NCI-H187 (cell line): ENCODE results near the gene FGF8.
A peak's percentile ranks its signal among the peaks of the same experiment; 100 is the strongest.

ENCODE experiments used
- DNase-seq, 2 experiments: peaks; one replicate each; lab custom pipeline; 2025; lab: John Stamatoyannopoulos, UW

FGF8 gene

DNA sequence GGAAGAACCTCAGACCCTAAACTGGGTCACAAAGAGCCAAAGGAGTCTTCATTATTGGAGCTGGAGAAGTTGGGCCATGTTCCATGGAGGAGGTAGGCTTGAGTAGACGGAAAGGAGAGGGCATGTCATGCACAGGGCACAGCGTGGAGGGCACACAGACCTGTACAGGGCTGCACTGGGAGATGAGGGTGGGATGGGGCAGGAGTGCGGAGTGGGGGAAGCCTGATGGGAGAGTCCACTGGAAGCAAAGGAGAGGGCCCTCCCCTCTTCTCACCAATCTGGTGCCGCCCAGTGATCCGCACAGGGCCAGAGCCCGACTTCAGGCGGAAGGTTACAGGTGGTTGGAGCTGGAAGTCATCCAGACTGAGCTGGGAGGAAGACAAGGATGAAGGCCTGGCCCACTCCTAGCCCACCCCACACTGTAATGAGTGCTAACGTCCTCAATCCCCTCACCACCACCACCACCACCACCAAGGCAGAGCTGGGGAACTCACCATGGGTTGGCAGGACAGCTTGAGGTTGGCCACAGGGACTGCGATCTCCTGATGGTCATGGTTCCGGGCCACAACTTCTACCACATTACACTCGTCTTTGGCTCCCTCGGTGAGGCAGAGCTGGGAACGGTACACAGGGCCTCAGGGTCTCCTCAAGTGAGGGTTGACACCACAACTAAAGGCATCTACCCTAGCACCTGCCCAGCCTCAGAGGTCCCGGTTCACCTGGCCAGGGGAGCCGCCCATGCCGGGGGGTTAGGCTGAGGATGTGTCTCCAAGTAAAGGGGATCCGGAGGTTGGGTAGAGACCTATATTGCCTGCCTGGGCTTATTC, 6.3 kb upstream of the FGF8 start:
- DNase-seq = no peak

DNA sequence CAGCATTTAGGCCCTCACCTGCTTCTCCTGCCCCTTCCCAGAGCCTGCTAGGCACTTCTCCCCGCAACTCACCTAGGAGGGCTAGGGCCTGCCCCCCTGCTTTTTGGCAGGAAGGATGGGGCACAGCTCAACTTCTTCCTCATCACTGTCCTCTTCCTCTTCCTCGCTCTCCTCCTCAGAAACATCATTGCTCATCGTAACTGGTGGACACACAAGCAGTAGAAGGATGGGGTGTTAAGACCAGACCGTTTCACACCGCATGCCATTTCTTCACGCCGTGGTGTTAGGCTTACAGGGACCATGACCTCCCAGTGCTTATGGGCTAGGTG, 5.7 kb upstream of the FGF8 start:
- no peak for DNase-seq

DNA sequence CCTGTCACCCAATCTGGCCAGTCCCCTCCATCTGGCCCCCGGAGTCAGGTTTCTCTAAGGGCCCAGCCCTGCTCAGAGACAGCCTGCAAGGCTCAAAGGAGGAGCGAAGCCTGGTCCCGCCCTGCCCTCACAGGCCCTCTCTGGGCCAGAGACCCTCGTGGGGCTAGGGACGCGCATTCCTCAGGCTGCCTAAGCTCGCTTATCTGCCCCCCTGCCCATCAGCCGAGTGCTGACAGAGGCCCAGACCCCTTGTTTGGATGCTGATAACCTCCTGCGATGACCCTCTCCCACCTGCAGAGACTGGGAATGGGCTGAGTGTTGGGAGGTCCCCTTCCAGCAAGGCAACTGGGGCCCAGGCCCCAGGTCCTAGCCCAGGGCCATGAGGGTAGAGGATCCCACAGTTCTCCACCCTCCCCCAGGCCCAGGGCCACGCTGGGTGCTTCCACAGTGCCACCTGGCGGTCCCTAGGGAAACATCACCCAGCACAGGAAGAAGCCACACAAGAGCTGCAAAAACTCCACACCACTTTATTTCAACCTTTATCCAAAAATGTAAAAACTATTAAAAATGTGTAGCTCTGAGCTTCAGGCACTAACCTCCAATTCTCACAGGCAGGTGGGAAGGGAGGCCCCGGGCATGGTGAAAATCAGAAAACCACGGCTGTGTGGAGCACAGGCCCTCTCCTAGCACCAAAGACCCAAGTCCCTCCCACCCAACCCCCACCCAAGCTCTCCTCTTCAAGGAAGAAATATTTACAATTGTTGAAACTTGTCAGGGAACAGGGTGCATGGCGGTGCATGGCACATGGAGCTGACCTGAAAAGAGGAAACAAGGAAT, 5.1 kb upstream of the FGF8 start:
- no peak for DNase-seq

DNA sequence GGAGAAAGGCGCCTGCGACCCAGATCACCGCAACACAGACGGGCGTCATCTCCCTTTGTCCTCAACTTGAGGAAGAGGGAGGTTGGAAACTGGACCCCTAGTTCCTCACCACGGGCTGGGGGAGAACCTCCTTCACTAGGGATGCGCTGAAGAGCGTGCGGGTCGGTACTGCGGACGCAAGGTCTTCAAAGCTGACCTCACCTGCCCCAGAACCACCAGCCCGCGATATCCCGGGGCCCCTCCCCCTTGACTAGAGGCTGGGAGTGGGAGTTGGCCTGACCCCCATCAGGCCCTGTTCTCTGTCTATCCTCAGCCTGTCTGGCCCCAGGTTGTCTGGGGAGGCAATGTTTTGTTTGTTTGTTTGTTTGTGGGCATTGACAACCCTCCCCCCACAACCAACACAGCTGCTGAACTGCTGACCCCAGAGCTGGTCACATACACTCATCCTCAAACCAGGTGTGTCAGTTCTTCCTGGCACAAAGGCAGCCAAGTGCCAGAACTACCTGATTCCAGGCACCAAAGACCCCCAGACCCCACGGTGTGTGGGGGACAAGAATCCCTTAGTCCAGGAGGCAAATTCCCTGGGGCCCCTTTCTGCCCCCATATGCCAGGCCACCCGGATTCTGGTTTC, 4.4 kb upstream of the FGF8 start:
- no peak for DNase-seq

DNA sequence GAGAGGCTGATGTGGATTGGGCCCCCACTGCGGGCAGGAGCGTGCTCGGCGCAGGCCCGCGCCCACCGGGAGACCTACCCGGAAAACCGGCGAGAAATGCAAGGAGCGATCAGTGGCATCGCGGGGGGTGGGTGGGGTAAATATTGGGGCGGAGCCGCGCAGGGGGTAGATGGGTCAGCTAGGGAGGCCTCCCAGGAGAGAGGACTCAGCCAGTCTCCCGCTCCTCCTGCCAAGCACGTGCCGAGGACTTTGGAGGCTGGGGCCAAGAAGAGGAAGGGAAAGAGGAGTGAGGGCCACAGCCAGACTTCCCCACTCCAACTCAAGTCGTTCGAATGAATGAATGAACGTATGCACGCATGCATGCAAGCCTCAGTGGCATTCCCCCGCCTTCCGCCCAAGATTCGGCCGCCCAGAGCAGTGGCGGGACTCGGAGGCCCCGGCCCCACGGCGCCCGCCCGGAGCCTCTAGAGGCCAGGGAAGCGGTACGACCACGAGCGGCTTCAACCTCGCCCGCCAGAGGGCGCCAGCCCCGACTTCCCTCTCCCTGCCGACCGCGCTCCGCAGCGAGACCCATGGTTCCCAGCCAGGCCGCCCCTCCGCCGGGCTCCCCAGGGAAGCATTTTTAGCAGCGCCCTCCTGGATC, 3.8 kb upstream of the FGF8 start:
- DNase-seq = peak in 1 of 2 experiments; percentile 37

DNA sequence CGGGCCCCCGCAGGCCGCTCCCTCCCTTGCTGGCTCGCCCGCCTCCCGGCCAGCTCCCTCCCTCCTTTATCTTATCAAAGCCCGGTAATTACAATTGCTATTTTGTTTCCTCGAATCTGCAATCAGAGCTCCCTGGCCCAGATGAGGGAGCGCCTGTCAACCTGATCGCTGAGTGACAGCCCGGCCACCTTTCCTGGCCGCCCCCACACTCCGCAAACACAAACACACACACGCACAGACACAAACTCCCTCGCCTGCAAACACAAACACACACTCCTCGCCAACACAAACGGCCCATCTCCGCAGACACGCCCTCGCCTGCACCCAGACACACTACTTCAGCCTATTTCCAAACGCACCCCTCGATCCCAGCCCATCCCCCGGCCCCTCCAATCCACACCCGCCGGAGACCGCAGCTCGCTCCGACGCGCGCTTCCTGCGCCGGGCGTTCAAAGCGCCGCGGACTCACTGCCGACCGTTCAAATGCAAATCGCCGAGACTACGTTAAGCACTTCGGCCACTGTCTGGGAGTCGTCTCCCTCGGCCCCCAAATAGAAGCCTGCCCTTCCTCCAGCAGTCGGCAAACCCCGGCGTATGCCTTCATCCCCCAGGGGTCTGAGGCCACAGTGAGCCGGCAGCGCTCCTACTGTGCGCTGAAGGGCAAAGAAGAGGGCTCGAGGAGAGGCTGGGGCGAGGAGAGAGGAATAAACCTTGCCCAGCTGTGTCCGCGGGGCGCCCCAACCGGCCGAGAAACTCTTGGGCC, 3.0 kb upstream of the FGF8 start:
- DNase-seq = no peak

DNA sequence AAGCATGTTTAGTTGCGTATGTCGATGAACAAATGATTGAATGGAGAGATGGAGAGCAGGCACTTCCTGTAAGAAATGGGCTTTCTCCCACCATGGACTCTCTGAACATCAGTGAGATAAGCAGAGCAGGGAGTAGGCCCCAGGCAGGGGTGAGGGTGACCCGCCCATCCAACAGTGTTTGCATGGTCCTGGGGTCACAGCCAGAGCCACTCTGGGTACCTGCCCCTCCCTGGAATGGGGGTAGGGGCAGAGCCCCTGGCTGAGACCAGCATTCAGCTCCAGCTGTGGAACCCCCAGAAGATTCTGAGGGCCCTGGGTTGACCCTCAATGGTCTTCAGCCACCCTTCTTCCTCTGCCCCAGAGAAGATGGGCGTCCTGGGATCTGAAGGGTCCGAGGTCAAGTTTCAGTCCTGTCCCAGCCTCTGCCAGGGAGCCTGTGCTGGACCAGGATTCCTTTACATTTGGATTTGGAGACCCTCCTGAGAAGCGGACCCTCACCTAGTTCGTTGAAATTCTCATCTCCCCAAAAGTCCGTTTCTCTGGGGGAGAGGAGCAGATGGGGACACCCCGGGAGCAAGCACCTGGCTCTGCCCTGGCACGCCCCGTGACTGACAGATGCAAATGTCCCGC, 2.4 kb upstream of the FGF8 start:
- no peak for DNase-seq

DNA sequence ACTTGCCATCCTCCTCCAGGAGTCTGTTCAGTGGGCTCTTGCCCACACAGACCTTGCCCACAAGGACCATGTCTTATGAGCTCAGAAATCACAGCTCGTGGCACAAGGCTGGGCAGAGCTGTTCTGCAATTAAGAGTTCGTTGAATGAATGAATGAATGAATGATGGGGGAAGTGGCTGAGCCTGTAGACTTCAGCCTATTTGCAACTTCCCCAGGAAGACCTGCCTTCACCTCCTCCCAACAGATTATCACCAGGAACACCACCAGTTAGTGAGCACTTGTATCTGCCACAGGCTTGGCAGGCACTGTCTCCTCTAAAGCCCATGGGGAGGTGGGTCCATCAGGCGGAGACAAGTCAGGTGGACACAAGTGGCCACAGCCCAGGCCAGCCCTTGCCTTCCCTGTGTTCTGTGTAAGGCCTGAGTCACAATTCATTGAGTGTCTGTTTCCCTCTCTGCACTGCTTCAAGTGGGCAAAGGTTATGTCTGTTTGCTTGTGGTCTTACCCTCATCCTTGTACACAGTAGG, 1.8 kb upstream of the FGF8 start:
- DNase-seq = no peak

DNA sequence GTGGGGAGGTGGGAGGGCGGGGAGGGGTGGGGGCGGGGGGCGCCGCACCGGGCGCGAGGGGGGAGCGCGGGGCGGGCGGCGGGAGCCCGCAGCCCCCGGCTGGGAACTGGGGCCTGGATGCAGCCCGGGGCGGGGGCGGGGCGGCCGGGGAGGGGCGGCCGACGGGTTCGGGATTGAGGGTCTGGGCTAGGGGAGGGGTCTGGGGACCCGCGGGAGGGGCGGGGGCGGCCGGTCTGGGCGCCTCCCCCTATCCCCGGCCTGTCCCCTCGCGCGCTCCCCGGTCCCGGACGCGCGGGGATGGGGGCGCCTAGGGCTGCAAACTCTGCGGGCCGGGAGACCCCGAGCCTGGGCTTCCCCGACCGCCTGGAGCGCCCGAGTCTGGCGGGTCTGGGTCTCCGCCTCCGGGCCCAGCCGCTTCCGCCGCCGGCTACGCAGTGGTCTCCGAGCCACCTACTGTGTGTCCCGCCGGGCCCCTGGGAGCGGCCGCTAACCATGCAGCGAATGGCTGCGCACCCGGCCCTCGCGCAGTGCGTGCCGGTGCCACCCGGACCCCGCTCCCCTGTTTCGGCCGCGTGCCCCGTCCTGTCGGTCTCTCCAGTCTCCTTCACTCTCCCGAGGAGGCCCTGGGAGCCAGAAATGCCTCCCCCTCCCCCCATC, 375 bp upstream of the FGF8 start:
- DNase-seq = no peak

DNA sequence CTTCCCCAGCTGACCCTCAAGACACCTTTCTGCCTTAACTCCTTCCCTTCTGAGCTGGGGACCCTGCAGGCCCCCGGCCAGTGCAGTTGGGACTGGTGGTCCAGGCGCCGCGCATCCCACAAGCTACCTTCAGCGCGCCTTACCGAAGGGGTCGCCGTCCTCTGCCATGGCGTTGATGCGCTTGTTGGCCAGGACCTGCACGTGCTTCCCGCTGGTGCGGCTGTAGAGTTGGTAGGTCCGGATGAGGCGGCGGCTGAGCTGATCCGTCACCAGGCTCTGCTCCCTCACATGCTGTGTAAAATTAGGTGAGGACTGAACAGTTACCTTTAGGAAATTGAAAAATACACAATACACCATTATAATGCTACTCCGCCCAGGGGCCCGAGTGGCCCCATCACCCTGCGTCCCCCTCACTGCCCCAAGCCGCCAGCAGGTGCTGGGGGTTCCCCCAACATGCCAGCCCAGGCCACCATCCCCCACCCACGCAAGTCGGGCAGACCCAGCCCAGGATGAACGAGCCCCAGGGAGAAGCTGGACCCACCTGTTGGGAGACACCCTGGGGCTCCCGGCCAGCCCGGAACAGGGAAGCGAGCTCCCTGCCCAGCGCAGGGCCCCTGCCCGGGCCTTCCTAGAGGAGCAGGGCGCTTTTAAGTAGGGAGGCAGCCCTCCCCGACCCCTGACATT, 1.2 kb downstream of the FGF8 start:
- no peak for DNase-seq

DNA sequence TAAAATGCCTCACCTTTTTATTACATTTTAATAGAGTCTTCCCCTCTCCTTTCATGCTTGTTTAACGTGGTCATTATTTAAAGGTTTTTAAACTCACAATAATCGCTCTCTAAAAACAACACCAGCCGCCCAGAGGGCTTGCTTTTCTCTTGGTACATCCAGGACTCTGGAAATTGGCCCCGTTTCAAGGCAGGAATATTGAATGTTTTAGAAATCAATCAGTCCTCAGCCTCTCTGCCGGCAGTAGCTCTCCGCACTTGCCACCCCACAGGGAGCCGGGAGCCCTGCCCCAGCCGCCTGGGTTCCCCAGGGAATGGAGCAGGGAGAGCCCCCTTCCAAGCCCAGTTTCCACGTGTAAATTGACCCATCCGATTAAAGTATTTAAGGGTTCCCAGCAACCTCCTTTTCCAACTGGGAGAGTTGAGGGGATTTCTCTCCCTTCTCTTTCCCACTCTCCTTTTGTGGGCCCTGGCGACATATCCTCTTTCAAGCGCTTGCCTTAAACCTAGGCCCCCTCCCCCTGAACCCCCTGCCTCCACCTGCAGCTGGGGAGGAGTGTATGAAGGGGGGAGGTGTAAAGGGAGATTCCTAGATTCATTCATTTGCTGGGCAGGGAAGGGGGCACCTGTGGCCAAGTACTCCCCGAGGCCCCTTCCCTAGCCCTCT, 1.9 kb downstream of the FGF8 start:
- DNase-seq = no peak

DNA sequence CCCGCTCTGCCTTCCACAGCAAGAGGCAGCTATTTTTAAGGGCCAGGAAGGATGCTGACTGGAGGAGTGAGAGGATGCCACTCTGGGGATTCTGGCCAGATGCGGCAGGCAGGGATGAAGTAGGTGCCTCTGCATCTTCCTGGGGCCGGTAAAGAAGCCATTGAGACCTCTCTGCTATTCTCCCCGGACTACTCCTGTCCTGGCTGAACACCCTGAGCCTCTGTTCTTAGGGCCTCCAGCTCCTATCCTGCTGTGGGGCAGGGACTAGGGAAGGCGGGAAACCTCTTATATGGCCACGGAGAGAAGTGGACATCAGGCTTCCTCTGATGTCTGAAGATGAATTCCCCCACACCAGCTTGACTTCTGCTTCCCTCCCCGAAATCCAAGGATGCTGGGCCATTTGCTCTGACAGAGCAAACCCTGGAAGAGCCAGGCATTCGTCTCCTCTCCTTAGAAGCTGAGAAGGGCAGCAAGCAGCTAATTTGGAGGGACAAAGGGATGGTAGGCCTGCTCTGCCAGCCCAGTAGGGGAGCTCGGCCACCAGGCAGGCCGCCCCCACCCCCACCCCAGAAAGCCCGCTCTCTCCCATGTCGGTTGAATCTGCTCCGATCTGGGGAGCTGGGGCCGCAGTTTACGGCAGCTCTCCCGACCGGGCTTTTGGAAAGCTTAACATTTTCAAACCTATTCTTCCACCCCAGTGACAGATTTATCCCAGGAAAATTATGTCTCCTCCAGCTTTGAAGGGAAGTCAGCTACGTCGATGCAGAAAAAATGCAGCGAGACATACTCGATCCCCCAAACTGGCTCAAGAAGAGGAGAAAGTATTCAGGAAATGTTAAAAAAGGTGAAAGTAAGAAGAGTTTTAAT, 2.8 kb downstream of the FGF8 start:
- no peak for DNase-seq

DNA sequence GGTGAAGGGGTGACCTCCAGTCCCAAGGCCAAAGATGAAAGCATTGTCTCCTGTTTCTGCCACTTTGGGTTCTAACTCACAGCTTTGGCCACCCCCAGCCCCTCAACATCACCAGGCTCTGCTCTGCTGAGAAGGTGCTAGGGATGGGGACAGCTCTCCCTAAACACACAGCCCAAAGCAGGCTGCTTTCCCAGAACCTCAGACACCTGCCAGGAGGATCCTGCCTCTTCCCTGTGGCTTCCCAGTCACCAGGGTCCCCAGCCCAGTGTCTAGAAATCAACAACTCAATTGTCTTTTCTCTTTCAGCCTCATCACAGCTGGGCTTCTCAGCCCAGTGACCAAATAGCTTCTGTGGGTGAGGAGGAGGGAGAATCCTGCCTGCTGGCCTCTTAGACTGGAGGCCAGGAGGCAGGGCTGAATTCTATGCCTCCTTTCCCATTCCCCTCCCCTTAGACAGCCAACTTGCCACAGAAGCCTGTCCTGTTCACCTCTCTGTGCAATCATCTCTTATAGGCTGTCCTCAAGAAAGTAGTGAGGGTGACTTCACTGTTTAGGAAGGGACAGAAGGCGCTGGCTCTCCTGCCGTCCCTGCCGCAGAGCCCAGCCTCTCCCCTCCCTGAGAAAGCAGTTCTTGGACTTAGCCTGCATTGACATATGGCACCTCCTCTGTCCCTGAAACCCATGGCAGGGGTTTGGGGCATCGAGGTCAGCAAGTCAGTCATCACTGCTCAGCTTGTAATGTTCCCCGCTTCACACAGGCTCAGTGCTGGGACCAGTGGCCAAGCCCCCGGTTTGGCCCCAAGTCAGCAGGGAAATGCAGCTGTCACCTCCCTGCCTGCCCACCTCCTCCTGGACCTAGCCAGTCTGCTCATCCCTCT, 3.7 kb downstream of the FGF8 start:
- DNase-seq = no peak

DNA sequence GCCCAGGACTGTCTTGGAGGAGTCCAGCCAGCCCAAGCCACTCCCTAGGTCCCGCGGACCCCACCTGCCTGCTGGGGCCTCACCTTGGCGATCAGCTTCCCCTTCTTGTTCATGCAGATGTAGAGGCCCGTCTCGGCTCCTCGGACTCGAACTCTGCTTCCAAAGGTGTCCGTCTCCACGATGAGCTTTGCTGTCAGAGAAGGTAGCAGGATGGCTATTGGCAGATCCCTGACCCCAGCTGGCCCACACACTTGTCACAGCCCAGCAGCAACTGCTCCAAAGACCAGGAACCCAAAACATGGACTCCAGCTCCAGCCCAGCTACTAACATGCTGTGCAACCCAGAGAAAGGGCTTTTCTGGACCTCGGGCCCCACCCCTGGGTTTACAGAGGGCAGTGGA, 4.5 kb downstream of the FGF8 start:
- no peak for DNase-seq

DNA sequence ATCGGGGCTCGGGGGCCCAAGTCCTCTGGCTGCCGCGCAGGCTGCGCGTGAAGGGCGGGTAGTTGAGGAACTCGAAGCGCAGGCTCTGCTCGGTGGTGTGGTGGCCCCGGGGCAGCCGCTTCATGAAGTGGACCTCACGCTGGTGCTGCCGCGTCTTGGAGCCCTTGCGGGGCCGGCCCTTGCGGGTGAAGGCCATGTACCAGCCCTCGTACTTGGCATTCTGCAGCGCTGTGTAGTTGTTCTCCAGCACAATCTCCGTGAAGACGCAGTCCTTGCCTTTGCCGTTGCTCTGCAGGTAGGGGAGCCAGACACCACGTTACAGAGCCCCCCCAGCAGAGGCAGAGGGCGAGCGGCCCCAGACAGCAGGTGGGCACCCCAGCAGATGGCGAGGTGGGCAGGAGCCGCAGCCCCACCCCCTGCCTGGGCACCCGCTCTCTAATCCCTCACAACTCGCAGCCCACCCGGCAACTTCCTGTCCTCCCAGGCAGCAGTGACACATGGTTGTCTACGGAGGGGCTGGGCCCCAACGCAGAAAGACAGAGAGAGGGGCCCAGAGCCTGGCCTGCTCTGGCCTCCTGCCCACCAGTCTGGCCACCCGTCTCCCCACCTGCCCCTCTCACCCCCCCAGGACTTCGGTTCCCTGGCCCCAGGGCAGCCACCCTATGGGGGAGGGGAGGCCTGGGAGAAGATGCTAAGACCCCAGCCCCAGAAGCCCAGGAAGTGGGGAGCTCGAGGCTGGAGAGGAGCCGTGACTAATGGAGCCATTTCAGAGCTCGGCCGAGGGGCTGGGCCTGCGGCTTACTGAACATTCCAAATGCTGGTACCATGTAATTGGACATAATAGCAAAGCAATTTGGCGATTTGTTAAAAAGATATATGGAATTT, 5.3 kb downstream of the FGF8 start:
- no peak for DNase-seq

DNA sequence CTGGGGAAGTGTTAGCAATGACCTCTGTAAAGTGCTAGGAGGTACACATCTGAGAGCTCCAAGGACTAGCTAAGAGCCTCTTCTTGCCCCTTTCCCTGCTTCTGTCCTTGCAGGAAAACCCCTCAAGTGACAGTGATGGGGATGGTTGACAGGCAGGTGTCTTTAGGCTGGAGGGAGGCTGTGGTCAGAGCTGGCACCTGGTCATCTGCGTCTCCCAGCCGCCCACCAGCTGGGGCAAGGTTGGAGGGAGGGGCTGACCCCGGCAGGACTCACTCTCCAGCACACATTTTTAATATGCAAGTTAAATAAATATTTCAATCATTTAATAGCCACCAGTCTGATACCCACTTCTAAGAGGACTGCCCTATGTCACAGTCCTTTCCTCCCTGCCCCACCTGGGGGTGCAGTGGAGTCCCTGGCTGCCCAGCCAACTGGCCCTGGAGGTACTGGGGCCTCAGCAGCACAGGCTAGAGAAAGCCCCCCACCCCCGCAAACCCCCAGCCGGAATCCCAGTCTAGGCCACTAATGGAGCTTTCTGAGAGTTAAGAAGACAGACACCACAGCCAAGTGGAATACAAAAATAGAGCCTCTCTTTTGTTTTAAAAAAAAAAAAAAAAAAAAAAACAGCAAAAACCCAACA, 6.3 kb downstream of the FGF8 start:
- no peak for DNase-seq
